GM12878 (cell line): Measurements from ENCODE around the gene BMPR2.

Source experiments
- EP300 ChIP-seq, 2 experiments: fragments of 150-350 bp in 1 of 2; IDR thresholded peaks; 2 replicates each; pipeline ENCODE4 v1.6.1; 2011 to 2012; ENCODE audit warnings: low read depth in 2 of 2, low read length in 2 of 2, borderline replicate concordance in 1 of 2, improper control_type of control experiment in 1 of 2, inconsistent platforms in 1 of 2; ENCODE audit not compliant: control insufficient read depth in 1 of 2
- MYC ChIP-seq: IDR thresholded peaks from 2 replicates; pipeline ENCODE4 v1.6.1; 2011; ENCODE audit warnings: mild to moderate bottlenecking, low read length, moderate library complexity, inconsistent platforms; ENCODE audit not compliant: insufficient read depth, insufficient replicate concordance, insufficient read length, severe bottlenecking
- RAD21 ChIP-seq: IDR thresholded peaks from 2 replicates; pipeline ENCODE4 v1.6.1; 2011; ENCODE audit warnings: mild to moderate bottlenecking, low read depth, low read length, moderate library complexity; ENCODE audit not compliant: insufficient read depth
- SMC3 ChIP-seq: IDR thresholded peaks from 2 replicates; pipeline ENCODE4 v1.6.1; 2011; ENCODE audit warnings: low read length, improper control_type of control experiment, borderline replicate concordance
- TAF1 ChIP-seq: IDR thresholded peaks from 2 replicates; pipeline ENCODE4 v1.6.1; 2011; ENCODE audit warnings: mild to moderate bottlenecking, low read depth, low read length, borderline replicate concordance
- ZBED1 ChIP-seq: IDR thresholded peaks from 2 replicates; pipeline ENCODE4 v1.6.1; 2016; ENCODE audit warnings: borderline replicate concordance
- TF ChIP-seq, protein P1 (sequence below): IDR thresholded peaks from 2 replicates; pipeline ENCODE4 v1.6.1; 2012; ENCODE audit warnings: mild to moderate bottlenecking, low read depth, low read length
- TF ChIP-seq, protein P2 (sequence below), 3 experiments: IDR thresholded peaks in 2 of 3; conservative IDR thresholded peaks in 1 of 3; 2 replicates each; pipeline ENCODE4 v1.5.1; 2011; ENCODE audit warnings: low read depth in 3 of 3, low read length in 3 of 3, mild to moderate bottlenecking in 3 of 3, control low read depth in 2 of 3, moderate library complexity in 2 of 3, inconsistent platforms in 1 of 3, mixed read lengths in 1 of 3; ENCODE audit not compliant: control insufficient read depth in 2 of 3, insufficient read depth in 1 of 3; ENCODE audit errors: extremely low read depth in 1 of 3

DNA sequence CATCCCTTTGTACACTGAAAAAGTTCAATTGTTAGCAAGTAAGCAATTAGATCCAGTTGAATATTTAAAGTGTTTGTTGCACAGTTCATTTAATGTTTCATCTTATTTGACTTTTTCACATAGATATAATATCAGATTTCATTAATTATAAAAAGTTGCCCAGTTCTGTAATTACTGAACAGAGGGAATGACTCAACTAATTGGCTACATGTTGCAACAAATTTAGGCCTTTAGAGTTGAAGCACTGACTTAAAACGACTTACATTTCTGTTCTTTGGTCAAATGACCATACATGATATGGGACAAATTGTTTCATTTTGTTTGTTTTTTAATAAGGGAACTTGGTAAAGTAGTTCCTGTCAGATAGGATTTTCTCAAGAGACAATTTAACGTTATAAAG, 190.2 kb downstream of the BMPR2 start:
- TF ChIP-seq RAD21 = no peak
- no peak for TF ChIP-seq ZBED1
- TF ChIP-seq TAF1 = no peak
- TF ChIP-seq, protein P1, sequence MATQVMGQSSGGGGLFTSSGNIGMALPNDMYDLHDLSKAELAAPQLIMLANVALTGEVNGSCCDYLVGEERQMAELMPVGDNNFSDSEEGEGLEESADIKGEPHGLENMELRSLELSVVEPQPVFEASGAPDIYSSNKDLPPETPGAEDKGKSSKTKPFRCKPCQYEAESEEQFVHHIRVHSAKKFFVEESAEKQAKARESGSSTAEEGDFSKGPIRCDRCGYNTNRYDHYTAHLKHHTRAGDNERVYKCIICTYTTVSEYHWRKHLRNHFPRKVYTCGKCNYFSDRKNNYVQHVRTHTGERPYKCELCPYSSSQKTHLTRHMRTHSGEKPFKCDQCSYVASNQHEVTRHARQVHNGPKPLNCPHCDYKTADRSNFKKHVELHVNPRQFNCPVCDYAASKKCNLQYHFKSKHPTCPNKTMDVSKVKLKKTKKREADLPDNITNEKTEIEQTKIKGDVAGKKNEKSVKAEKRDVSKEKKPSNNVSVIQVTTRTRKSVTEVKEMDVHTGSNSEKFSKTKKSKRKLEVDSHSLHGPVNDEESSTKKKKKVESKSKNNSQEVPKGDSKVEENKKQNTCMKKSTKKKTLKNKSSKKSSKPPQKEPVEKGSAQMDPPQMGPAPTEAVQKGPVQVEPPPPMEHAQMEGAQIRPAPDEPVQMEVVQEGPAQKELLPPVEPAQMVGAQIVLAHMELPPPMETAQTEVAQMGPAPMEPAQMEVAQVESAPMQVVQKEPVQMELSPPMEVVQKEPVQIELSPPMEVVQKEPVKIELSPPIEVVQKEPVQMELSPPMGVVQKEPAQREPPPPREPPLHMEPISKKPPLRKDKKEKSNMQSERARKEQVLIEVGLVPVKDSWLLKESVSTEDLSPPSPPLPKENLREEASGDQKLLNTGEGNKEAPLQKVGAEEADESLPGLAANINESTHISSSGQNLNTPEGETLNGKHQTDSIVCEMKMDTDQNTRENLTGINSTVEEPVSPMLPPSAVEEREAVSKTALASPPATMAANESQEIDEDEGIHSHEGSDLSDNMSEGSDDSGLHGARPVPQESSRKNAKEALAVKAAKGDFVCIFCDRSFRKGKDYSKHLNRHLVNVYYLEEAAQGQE = no peak
- no peak for TF ChIP-seq SMC3
- TF ChIP-seq, protein P2, sequence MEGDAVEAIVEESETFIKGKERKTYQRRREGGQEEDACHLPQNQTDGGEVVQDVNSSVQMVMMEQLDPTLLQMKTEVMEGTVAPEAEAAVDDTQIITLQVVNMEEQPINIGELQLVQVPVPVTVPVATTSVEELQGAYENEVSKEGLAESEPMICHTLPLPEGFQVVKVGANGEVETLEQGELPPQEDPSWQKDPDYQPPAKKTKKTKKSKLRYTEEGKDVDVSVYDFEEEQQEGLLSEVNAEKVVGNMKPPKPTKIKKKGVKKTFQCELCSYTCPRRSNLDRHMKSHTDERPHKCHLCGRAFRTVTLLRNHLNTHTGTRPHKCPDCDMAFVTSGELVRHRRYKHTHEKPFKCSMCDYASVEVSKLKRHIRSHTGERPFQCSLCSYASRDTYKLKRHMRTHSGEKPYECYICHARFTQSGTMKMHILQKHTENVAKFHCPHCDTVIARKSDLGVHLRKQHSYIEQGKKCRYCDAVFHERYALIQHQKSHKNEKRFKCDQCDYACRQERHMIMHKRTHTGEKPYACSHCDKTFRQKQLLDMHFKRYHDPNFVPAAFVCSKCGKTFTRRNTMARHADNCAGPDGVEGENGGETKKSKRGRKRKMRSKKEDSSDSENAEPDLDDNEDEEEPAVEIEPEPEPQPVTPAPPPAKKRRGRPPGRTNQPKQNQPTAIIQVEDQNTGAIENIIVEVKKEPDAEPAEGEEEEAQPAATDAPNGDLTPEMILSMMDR (IDR thresholded peaks at IDR 0.05 in 2 of 3, conservative IDR thresholded peaks at IDR 0.05 in 1 of 3; ENCODE audit: control insufficient read depth in 2 of 3, extremely low read depth in 1 of 3, insufficient read depth in 1 of 3, low read depth in 3 of 3, low read length in 3 of 3) = no peak
- TF ChIP-seq MYC = no peak
- no peak for TF ChIP-seq EP300 (IDR thresholded peaks at IDR 0.05; ENCODE audit: borderline replicate concordance in 1 of 2, control insufficient read depth in 1 of 2, low read depth in 2 of 2, low read length in 2 of 2)
